ENCODE measurements around the gene CELA1.

CELA1 gene

DNA sequence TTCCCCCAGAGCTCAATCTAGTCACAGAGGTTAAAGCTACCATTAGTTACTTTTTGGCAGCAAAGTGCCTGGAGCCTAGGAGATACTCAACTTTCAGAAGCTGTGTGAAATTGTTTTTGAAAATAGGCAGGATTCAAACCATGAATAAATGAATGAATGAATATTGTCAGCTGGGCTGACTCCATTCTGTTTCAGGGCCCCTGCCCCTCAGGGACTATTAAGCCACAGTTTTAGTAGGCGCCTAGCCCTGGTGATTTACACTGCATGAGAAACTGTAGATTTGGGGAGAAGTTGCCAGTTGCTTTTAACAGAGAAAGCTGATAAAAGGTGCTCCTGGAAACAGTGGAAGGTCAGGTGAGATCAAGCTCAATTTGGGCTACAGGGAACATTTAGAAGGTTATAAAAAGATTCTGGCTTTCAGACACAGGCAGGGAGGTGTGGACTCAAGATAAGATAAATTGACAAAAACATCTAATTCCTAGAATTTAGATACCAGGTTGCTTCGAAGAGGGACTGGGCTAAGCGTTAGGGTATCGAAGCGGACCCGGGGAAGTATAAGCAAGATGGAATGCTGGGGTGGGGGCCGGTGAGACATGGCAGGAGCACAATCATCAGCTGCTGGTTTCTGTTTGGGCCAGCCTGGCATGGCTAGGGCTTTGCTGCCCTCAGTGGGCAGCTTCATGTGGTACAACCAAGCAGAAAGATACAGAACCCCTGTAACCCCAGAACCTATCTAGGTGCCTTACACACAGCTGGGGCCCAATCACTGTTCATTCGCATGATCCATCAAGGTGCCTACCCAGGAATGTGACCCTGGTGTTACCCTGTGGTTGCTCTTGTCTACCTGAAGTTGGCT is 14.9 kb upstream of the CELA1 start:
- TF ChIP-seq, protein P1, sequence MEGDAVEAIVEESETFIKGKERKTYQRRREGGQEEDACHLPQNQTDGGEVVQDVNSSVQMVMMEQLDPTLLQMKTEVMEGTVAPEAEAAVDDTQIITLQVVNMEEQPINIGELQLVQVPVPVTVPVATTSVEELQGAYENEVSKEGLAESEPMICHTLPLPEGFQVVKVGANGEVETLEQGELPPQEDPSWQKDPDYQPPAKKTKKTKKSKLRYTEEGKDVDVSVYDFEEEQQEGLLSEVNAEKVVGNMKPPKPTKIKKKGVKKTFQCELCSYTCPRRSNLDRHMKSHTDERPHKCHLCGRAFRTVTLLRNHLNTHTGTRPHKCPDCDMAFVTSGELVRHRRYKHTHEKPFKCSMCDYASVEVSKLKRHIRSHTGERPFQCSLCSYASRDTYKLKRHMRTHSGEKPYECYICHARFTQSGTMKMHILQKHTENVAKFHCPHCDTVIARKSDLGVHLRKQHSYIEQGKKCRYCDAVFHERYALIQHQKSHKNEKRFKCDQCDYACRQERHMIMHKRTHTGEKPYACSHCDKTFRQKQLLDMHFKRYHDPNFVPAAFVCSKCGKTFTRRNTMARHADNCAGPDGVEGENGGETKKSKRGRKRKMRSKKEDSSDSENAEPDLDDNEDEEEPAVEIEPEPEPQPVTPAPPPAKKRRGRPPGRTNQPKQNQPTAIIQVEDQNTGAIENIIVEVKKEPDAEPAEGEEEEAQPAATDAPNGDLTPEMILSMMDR (IDR thresholded peaks at IDR 0.05; ENCODE audit: insufficient read depth, low read length, poor library complexity, severe bottlenecking) = no peak
- no peak for DNase-seq (ENCODE audit: extremely low read depth, insufficient read length)
- Histone ChIP-seq H3K36me3 (ENCODE audit: control insufficient read depth, insufficient read depth, low read length) (peaks cover 7% of the 10 kb centered on the region), H3K4me3 (replicated peaks; ENCODE audit: low read depth, low read length) (no peak overlapping the region), H3K27me3 (replicated peaks; ENCODE audit: control insufficient read depth, insufficient read depth, low read length) (no peaks in the 10 kb centered on the region)

DNA sequence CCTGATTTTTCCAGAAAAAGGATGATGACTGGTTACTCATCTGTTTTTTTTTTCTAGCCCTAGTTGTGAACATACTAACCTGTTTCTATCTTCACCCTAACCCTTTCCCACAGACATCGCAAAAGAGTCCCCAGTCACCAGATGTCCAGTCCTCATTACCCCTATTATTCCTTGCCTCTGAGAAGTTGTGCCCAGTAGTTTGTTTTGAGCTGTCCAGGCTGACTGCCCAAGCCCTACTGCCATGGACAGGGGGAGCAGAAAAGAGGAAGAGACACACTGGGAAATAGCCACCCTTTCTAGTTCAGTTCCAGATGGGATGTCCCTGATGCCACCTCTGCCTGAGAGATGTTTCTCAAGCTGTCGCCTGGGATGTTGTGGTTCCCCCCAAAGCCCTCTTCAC is 13.8 kb upstream of the CELA1 start:
- Histone ChIP-seq H3K27me3 (replicated peaks; ENCODE audit: control insufficient read depth, insufficient read depth, low read length) (no peaks in the 10 kb centered on the region), H3K4me3 (replicated peaks; ENCODE audit: low read depth, low read length) (no peak overlapping the region), H3K36me3 (ENCODE audit: control insufficient read depth, insufficient read depth, low read length) (peaks cover 7% of the 10 kb centered on the region)
- no peak for DNase-seq (ENCODE audit: extremely low read depth, insufficient read length)
- TF ChIP-seq, protein P1 (IDR thresholded peaks at IDR 0.05; ENCODE audit: insufficient read depth, low read length, poor library complexity, severe bottlenecking) = no peak

DNA sequence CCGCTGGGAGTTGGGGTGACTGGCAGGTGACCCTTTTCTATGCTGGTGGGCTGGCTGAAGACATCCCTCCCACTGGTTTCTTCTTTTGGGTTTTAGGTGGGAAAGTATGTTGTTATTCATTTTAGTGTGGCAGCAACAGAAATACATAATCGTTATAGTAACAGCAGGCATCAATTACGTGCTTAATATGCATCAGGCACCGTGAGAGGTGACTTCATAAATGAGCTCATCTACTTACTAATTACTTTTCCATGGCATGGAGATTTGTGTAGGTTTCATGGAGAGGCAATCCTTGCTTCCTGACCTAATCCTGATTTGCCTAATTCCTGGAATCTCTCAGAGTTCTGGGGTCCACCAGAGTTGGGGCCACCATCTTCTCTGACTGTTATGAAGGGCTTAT is 13.4 kb upstream of the CELA1 start:
- no peak overlapping the region for H3K4me3 ChIP-seq (replicated peaks; ENCODE audit: low read depth, low read length)
- DNase-seq (ENCODE audit: extremely low read depth, insufficient read length) = no peak
- H3K36me3 ChIP-seq (ENCODE audit: control insufficient read depth, insufficient read depth, low read length) = peaks cover 7% of the 10 kb centered on the region
- H3K27me3 ChIP-seq (replicated peaks; ENCODE audit: control insufficient read depth, insufficient read depth, low read length) = no peaks in the 10 kb centered on the region
- TF ChIP-seq, protein P1 (IDR thresholded peaks at IDR 0.05; ENCODE audit: insufficient read depth, low read length, poor library complexity, severe bottlenecking) = no peak

DNA sequence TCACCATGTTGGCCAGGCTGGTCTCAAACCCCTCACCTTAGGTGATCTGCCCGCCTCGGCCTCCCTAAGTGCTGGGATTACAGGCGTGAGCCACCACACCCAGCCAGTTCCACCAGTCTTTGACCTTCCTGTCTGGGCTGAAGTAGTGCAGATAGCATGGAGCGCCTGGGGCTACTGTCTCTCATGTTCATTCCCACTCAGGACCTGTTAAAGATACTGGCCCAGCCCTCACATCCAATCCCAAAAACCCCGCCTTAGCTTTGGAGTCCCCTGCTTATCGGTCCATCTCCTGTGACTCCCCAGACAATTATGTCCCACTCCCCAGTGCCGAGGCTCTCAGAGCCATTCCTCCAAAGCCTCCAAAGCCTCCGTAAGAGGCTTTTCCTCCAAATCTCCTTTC is 12.0 kb upstream of the CELA1 start:
- no peak overlapping the region for H3K4me3 ChIP-seq (replicated peaks; ENCODE audit: low read depth, low read length)
- H3K36me3 ChIP-seq (ENCODE audit: control insufficient read depth, insufficient read depth, low read length) = peaks cover 9% of the 10 kb centered on the region
- no peaks in the 10 kb centered on the region for H3K27me3 ChIP-seq (replicated peaks; ENCODE audit: control insufficient read depth, insufficient read depth, low read length)
- DNase-seq (ENCODE audit: extremely low read depth, insufficient read length) = no peak
- TF ChIP-seq, protein P1 (IDR thresholded peaks at IDR 0.05; ENCODE audit: insufficient read depth, low read length, poor library complexity, severe bottlenecking) = no peak

DNA sequence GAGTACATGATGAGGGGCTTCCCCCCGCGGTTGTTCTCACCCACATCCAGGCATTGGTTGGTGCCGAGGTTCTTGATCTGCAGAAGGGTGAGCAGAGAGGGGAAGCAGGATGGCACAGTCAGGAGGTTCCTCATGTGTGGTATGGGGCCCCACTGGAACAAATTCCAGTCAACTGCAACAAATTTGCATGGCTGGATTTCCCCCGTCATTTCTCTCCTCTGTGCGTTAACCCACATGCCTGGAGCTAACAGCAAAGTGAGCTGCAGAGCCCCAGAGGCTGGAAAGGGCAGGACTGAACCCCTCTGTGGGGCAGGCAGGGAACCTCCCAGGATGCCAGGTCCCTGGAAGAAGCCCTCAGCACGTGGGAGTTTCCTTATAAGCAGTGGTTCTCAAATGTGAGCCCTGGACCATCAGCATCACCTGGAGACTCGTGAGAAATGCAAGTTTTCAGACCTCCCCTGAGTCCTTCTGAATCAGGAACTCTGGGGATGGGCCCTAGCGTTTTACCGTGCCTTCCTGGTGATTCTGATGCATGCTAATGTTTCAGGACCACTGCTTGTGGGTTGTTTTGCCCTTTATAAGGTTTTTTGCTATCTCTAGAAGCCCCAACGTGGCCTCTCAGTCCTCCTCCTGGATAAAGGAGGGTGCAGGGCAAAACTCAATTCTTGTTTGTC is 11.0 kb upstream of the CELA1 start:
- peak; percentile 55 for DNase-seq (ENCODE audit: extremely low read depth, insufficient read length)
- no peak overlapping the region for H3K4me3 ChIP-seq (replicated peaks; ENCODE audit: low read depth, low read length)
- TF ChIP-seq, protein P1 (IDR thresholded peaks at IDR 0.05; ENCODE audit: insufficient read depth, low read length, poor library complexity, severe bottlenecking) = no peak
- H3K36me3 ChIP-seq (ENCODE audit: control insufficient read depth, insufficient read depth, low read length) = peaks cover 9% of the 10 kb centered on the region
- no peaks in the 10 kb centered on the region for H3K27me3 ChIP-seq (replicated peaks; ENCODE audit: control insufficient read depth, insufficient read depth, low read length)
